SW480 (cell line): ENCODE results near the gene HIF1AN.

Source experiments
- DNase-seq: peaks from one replicate; pipeline ENCODE4 v3.0.0-alpha.2; 2016; ENCODE audit warnings: low spot score

The HIF1AN gene

GRCh38 chr10:100522107-100522801 is 13.5 kb upstream of the HIF1AN start:
- DNase-seq, result no peak

DNA sequence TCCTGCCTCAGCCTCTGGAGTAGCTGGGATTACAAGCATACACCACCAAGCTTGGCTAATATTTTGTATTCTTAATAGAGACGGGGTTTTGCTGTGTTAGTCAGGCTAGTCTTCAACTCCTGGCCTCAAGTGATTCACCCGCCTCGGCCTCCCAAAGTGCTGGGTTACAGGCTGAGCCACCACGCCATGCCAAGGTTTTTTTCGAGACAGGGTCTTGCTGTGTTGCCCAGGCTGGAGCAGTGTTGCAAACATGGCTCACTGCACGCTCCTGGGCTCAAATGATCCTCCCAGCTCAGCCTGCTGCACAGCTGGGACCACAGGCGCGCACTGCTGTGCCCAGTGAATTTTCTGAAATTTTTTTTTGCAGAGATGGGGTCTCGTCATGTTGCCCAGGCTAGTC is 12.8 kb upstream of the HIF1AN start:
- no peak for DNase-seq

DNA sequence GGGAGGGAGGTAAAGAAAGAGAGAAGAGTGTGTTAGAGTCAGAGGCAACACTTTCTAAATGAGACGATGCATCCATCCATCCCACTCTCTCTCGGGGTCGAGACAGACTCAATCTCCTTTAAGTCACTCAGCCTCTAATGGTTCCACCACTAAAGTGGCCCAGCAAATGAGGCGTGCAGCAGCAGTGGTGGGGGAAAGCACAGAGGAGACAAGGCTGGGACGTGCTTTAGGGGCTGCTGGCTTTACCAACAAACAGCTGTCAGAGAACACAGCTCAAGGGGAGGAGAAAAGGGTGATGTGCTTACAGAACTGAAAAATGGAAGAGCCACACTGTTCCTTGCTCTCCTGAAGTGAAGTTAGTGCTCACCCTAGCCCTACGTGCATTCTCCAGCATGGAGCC is 11.5 kb upstream of the HIF1AN start:
- DNase-seq, result no peak

DNA sequence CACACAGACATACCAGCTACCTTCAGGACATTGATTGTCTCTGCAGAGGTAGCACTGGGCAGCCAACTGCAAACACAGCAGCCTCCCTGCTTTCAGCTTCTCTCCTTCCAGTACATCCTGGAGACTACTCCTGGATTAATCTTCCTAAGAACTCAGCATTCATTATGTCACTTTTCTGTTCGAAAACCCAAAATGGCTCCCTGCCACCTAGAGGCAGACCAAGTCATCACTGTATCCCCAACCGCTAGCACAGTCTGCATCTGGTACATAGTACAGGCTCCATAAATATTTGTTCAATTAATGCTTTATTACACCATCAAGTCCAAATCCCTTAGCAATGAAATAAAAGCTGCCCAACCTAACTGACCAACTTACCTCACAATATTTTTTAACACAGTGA is 11.1 kb upstream of the HIF1AN start:
- no peak for DNase-seq

DNA sequence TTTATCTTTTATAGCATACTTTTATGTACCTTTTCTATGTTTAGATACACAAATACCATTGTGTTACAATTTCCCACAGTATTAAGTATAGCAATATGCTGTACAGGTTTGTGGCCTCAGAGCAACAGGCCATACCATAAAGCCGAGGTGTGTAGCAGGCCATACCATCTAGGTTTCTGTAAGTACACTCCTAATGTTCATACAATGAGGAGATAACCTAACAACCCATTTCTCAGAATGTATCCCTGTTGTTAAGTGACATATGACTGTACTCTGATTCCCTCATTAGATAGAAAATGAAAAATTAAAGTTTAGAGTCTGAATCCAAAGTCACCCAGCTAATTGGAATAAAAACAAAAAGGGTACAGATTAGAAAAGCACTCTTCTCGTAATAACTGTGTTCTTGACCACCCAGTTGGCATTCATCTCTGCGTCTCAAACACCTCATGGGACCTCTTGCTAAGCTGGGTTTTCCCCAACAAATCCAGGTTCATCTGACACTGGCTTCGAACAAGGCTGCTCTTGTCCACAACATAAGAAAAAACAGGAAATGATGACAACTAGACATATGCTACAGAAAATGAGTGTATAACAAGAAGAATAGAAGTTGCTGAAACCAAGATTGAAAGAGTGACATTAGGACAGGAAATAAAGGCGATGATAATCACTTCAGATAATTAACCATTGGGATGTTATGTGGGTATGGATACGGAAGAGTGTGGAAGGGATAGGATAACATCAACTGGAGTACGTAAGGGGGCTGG is 7.4 kb upstream of the HIF1AN start:
- no peak for DNase-seq

DNA sequence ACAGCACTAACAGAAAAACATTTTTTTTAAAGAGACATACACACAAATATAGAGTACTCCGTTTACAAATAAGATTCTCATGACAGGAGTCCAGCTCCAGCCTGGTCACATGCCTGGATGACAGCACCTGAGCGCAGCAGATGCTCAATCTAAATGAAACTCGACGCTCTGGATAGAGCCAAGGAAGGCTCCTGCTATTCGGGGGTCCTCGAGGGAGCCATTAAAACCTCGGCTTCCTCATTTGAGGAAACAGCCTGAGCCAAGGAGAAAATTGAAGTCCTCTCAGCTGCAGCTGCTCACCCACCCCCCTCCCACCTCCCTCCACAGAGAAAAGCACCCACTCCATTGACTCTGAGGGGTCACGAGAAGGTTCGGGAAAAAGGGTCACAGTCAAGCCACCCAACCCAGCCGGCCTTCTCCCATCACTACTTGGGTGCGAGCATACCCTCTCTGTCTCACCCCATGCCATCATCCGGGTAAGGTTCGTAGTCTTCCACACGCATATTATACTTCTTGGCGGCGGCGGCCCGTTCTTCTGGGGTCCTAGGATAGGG is 6.7 kb upstream of the HIF1AN start:
- no peak for DNase-seq

GRCh38 chr10:100529475-100530298 is 6.1 kb upstream of the HIF1AN start, which contains the start of gene NDUFB8:
Gene NDUFB8, minus strand, starts transcription at chr10:100529871. Its CDS starts 20 bp downstream, at chr10:100529851.
- DNase-seq, result peak; percentile 33

GRCh38 chr10:100531761-100532160 is 4.0 kb upstream of the HIF1AN start:
- no peak for DNase-seq

- DNase-seq, result no peak
Measured at GRCh38 chr10:100534726-100535125, 1.0 kb upstream of the HIF1AN start.

DNA sequence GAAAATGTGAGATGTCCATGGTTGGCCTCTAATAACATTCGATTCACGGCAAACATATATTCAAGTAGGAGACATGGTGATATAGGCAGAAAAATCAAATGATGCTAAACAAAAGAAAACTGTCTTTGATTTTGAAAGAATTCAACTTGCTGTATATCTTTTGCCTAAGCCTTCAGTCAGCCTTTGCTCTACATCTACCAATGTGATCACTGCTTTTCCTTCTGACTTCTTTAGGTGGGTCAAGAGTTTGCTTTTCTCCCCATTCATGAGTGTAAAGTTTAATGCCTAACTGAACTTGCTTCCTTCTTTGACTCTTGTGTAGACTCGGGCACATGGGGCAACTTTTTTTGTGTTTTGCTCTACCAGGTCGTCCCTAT is 417 bp upstream of the HIF1AN start:
- no peak for DNase-seq

GRCh38 chr10:100537475-100537874 is 1.7 kb downstream of the HIF1AN start:
- DNase-seq, result no peak

DNA sequence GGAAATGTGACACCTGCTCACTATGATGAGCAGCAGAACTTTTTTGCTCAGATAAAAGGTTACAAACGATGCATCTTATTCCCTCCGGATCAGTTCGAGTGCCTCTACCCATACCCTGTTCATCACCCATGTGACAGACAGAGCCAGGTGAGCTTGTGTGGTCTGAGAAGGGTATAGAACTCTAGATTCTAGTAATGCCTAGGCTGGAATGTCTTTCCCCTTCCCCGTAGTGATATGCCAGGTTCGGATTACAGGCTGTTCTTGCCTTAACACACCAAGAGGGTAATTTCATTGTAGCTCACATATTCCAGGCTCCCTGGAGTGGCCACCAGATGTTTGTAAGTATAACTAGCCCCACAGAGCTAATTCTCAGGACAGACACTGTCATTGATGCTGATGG is 9.2 kb downstream of the HIF1AN start:
- DNase-seq, result no peak

- DNase-seq, result no peak
Measured at GRCh38 chr10:100551196-100551595, 15.5 kb downstream of the HIF1AN start.

DNA sequence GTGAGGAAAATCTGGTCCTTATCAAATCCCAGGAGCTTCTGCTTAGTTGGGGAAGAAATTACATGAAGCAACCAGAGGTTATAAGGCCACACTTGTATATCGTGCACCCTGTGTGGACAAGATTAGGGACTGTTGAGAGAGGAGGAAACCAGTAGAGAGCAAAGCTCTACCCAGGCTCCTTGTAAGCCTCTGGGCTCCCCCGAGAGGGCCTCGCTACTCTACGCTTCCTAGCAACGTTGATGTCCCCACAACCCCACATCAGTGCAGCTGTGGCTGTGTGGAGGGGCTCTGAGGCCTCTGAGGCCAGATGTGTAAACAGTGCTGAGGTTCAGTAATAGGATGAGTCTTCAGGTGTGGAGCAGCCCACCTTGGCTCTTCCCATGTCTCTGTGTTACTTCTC is 16.0 kb downstream of the HIF1AN start:
- no peak for DNase-seq

GRCh38 chr10:100553929-100554328 is 18.2 kb downstream of the HIF1AN start:
- DNase-seq, result no peak

GRCh38 chr10:100554902-100555301 is 19.2 kb downstream of the HIF1AN start:
- DNase-seq, result no peak

DNA sequence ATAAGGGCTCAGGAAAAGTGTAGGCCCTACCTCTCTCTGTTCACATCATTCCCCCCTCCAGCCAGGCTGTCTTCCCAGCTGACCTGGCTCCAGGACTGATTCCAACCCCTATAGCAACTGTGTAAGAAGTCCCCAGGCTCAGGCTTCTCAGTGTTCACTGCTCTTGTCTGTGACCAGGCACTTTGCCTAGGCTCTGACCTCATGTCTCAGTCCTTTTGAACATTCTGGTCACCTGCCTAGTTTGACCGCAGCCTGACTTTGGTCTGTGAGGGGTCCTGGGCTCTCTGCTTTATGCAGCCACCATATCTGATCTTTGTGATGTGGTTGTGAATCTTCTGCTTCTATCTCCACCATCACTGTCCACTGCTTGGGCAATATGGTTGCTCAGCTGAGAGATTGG is 24.5 kb downstream of the HIF1AN start:
- no peak for DNase-seq

GRCh38 chr10:100561005-100561404 is 25.3 kb downstream of the HIF1AN start:
- no peak for DNase-seq

DNA sequence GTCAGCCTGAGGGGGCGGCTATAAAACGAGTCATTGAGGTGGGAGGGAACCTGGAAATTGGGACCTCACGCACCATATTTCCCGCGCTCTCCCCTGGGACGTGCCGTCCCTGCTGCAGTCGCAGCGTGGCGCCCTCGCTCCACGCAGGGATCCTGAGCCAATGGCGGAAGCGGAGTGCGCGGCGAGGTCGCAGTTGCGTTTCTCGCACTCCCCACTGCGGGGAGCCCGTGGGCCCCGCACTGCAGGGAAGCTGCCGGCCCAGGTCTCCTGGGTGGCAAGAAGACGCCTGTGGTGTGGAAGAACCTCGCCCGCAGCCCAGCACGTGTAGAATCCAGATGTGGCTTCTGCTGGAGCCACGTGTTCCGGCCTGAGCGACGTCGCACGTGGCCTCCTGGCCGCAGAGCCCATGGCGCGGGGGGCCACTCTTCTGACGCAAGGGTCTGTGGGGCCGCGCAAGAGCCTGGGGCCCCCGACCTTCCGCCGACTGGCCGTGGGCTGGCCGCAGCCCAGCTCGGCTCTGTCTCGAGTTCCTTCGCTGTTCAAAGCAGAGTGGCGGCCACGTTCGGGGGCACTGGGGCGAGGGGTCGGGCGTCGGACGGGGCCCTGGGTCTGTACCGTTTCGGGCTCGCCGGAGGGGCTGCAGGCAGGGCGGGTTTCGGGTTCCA is 26.4 kb downstream of the HIF1AN start:
- peak; percentile 75 for DNase-seq

GRCh38 chr10:100565206-100565985 is 29.7 kb downstream of the HIF1AN start:
- DNase-seq, result no peak

GRCh38 chr10:100566561-100566960 is 30.8 kb downstream of the HIF1AN start:
- no peak for DNase-seq
